Panc1 (cell line): Measurements from ENCODE around the gene ZNF440.
"Not testable (repeated sequence)": the region's sequence is repeated elsewhere in the genome, so short reads cannot be mapped to it uniquely, and the experiment has no call there.

Experiments
- POLR2AphosphoS5 ChIP-seq: IDR thresholded peaks from 2 replicates; pipeline ENCODE4 v1.6.1; 2012; ENCODE audit warnings: mild to moderate bottlenecking, low read depth, low read length, moderate library complexity
- TF ChIP-seq, protein P1 (sequence below): fragments of 450-650 bp; IDR thresholded peaks from 2 replicates; pipeline ENCODE4 v1.5.1; 2017; ENCODE audit warnings: mild to moderate bottlenecking
- TF ChIP-seq, protein P2 (sequence below), 2 experiments: IDR thresholded peaks; 2 replicates each; pipeline ENCODE4 v1.6.1; 2011 to 2012; ENCODE audit warnings: low read depth in 2 of 2, control low read depth in 1 of 2, low read length in 1 of 2, mild to moderate bottlenecking in 1 of 2, moderate library complexity in 1 of 2; ENCODE audit not compliant: insufficient read depth in 1 of 2

DNA sequence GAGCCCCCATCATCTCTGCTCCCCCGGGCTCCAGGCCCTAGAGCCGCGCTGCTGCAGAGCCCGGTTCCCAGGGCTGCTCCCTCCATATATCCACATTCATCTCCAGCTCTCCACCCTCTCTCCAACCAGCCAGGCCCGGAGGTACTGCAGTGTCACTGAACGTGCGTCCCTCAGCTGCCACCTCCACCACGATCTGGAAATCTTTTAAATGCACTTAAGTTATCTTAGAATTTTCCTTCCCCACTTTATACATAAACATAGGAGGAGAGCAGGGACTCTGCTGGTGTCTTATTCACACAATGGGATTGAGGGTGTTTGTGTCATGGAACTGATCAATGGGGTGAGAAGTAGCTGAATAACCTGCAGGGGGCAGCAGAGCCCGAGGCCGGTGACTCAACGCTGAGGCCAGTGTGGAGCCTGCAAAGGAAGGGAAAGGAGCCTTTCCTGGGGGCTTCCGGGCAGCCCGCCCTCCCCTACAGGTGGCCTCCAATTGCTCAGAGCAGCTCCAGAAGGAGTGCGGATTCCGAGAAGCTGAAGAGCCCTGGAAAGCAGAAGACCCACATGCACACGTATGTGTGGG, 65.7 kb downstream of the ZNF440 start:
- TF ChIP-seq, protein P1, sequence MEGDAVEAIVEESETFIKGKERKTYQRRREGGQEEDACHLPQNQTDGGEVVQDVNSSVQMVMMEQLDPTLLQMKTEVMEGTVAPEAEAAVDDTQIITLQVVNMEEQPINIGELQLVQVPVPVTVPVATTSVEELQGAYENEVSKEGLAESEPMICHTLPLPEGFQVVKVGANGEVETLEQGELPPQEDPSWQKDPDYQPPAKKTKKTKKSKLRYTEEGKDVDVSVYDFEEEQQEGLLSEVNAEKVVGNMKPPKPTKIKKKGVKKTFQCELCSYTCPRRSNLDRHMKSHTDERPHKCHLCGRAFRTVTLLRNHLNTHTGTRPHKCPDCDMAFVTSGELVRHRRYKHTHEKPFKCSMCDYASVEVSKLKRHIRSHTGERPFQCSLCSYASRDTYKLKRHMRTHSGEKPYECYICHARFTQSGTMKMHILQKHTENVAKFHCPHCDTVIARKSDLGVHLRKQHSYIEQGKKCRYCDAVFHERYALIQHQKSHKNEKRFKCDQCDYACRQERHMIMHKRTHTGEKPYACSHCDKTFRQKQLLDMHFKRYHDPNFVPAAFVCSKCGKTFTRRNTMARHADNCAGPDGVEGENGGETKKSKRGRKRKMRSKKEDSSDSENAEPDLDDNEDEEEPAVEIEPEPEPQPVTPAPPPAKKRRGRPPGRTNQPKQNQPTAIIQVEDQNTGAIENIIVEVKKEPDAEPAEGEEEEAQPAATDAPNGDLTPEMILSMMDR: not testable (repeated sequence)
- TF ChIP-seq, protein P2, sequence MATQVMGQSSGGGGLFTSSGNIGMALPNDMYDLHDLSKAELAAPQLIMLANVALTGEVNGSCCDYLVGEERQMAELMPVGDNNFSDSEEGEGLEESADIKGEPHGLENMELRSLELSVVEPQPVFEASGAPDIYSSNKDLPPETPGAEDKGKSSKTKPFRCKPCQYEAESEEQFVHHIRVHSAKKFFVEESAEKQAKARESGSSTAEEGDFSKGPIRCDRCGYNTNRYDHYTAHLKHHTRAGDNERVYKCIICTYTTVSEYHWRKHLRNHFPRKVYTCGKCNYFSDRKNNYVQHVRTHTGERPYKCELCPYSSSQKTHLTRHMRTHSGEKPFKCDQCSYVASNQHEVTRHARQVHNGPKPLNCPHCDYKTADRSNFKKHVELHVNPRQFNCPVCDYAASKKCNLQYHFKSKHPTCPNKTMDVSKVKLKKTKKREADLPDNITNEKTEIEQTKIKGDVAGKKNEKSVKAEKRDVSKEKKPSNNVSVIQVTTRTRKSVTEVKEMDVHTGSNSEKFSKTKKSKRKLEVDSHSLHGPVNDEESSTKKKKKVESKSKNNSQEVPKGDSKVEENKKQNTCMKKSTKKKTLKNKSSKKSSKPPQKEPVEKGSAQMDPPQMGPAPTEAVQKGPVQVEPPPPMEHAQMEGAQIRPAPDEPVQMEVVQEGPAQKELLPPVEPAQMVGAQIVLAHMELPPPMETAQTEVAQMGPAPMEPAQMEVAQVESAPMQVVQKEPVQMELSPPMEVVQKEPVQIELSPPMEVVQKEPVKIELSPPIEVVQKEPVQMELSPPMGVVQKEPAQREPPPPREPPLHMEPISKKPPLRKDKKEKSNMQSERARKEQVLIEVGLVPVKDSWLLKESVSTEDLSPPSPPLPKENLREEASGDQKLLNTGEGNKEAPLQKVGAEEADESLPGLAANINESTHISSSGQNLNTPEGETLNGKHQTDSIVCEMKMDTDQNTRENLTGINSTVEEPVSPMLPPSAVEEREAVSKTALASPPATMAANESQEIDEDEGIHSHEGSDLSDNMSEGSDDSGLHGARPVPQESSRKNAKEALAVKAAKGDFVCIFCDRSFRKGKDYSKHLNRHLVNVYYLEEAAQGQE (IDR thresholded peaks at IDR 0.05; ENCODE audit: insufficient read depth in 1 of 2, low read depth in 2 of 2, low read length in 1 of 2): not testable (repeated sequence)
- TF ChIP-seq POLR2AphosphoS5: not testable (repeated sequence)
